Keratinocyte (primary cell): Measurements from ENCODE around the gene FAM83B.

Experiments
- EZH2 ChIP-seq: IDR thresholded peaks from one replicate; pipeline ENCODE4 v1.6.1; 2012; ENCODE audit warnings: inconsistent platforms, mild to moderate bottlenecking, low read length, moderate library complexity
- TF ChIP-seq, protein P1 (sequence below), 3 experiments: IDR thresholded peaks in 1 of 3; conservative IDR thresholded peaks in 1 of 3; optimal IDR thresholded peaks in 1 of 3; 2 replicates in 2 of 3; 3 replicates in 1 of 3; pipeline versions ENCODE3 to v1.5.1; 2011; ENCODE audit warnings: low read length in 3 of 3, mild to moderate bottlenecking in 3 of 3, moderate library complexity in 2 of 3, control low read depth in 1 of 3, inconsistent platforms in 1 of 3; ENCODE audit not compliant: insufficient read depth in 2 of 3; ENCODE audit errors: extremely low read depth in 1 of 3

GRCh38 chr6:54827010-54827409, 19.6 kb upstream of the FAM83B start:
- TF ChIP-seq, protein P1, sequence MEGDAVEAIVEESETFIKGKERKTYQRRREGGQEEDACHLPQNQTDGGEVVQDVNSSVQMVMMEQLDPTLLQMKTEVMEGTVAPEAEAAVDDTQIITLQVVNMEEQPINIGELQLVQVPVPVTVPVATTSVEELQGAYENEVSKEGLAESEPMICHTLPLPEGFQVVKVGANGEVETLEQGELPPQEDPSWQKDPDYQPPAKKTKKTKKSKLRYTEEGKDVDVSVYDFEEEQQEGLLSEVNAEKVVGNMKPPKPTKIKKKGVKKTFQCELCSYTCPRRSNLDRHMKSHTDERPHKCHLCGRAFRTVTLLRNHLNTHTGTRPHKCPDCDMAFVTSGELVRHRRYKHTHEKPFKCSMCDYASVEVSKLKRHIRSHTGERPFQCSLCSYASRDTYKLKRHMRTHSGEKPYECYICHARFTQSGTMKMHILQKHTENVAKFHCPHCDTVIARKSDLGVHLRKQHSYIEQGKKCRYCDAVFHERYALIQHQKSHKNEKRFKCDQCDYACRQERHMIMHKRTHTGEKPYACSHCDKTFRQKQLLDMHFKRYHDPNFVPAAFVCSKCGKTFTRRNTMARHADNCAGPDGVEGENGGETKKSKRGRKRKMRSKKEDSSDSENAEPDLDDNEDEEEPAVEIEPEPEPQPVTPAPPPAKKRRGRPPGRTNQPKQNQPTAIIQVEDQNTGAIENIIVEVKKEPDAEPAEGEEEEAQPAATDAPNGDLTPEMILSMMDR (optimal IDR thresholded peaks at IDR 0.05 in 1 of 3, IDR thresholded peaks at IDR 0.05 in 1 of 3, conservative IDR thresholded peaks at IDR 0.05 in 1 of 3; ENCODE audit: extremely low read depth in 1 of 3, insufficient read depth in 2 of 3, low read length in 3 of 3), result no peak
- no peak for TF ChIP-seq EZH2
